ENCODE data around the gene NEURL1B.

NEURL1B gene

DNA sequence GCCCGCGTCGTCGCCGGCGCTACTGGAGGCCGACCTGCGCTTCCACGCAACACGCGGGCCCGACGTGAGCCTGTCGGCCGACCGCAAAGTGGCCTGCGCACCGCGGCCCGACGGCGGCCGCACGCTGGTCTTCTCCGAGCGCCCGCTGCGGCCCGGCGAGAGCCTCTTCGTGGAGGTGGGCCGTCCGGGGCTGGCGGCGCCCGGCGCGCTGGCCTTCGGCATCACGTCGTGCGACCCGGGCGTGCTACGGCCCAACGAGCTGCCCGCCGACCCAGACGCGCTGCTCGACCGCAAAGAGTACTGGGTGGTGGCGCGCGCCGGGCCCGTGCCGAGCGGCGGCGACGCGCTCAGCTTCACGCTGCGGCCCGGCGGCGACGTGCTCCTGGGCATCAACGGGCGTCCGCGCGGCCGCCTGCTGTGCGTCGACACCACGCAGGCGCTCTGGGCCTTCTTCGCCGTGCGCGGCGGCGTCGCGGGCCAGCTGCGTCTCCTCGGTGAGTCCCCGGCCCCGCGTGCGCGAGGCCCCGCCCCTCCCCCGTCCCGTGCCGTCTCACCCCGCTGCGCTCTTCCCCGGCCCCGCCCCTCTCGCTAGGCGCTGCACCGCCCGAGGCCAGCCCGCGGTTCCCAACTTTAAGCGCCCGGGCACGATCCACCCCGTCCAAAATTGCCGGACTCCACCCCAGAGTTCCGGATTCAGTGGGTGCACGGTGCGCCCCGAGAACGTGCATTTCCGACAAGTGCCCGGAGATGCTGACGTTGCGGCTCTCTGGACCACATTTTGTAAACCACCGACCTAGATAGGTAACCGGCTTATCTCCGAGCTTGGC, 42.8 kb downstream of the NEURL1B start:
- Histone ChIP-seq H3K9ac (ENCODE audit: low read length) (no peak overlapping the region), H3K9me3 (ENCODE audit: control insufficient read depth, low read length) (no peaks in the 10 kb centered on the region), H3K27me3 (replicated peaks; ENCODE audit: control insufficient read depth, insufficient read depth, low read length) (peaks cover 23% of the 10 kb centered on the region), H3K36me3 (ENCODE audit: control insufficient read depth, insufficient read depth, low read length, severe bottlenecking) (no peaks in the 10 kb centered on the region), H3K4me1 (ENCODE audit: control insufficient read depth, insufficient read depth, low read length) (no peaks in the 10 kb centered on the region), H3K4me3 (ENCODE audit: low read length) (no peak overlapping the region)
- no peak for DNase-seq (ENCODE audit: low read depth)

DNA sequence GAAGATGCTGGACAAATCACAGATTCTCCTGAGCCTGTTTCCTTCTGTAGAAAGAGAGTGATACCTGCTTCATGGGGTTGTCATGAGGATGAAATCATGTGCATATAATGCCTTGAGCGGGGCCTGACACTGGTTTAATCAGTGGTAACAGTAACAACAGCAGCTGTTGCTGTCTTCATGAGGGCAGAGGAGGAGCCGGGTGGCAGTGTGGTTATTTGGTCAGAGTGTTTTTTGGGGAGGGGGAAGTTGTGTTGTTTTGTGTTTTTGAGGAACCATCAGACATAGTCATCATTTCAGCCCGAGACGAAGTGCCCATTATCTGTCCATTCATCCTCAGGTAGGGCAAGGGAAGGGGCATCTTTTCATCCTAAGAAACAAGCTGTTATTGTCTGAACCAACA, 44.0 kb downstream of the NEURL1B start:
- Histone ChIP-seq H3K9me3 (ENCODE audit: control insufficient read depth, low read length) (no peaks in the 10 kb centered on the region), H3K9ac (ENCODE audit: low read length) (no peak overlapping the region), H3K4me1 (ENCODE audit: control insufficient read depth, insufficient read depth, low read length) (no peaks in the 10 kb centered on the region), H3K36me3 (ENCODE audit: control insufficient read depth, insufficient read depth, low read length, severe bottlenecking) (no peaks in the 10 kb centered on the region), H3K27me3 (replicated peaks; ENCODE audit: control insufficient read depth, insufficient read depth, low read length) (peaks cover 23% of the 10 kb centered on the region), H3K4me3 (ENCODE audit: low read length) (no peak overlapping the region)
- no peak for DNase-seq (ENCODE audit: low read depth)

DNA sequence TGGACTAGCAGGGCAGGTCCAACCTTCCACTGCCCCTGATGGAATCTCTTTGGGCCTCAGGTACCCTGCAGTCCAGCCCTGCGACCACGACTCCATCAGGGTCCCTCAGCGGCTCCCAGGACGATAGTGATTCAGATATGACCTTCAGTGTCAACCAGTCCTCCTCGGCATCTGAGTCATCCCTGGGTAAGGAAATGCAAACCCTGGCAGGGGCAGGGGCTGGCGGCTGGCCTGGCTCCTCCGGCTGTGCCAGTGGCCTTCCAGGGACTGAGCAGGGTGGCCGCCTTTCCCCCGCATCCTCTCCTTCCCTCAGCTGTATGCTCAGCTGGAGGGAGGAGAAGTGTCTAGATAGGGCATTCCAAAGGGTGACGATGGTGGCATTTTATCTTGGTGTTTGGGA, 45.0 kb downstream of the NEURL1B start:
- H3K4me3 ChIP-seq (ENCODE audit: low read length) = no peak overlapping the region

GRCh38 chr5:172686539-172687390, 45.7 kb downstream of the NEURL1B start:
- Histone ChIP-seq H3K4me1 (ENCODE audit: control insufficient read depth, insufficient read depth, low read length) (no peaks in the 10 kb centered on the region), H3K9ac (ENCODE audit: low read length) (no peak overlapping the region)

More for the DNA sequence above, 45.0 kb downstream of the NEURL1B start:
- Histone ChIP-seq H3K27me3 (replicated peaks; ENCODE audit: control insufficient read depth, insufficient read depth, low read length) (peaks cover 23% of the 10 kb centered on the region), H3K4me1 (ENCODE audit: control insufficient read depth, insufficient read depth, low read length) (no peaks in the 10 kb centered on the region), H3K36me3 (ENCODE audit: control insufficient read depth, insufficient read depth, low read length, severe bottlenecking) (no peaks in the 10 kb centered on the region), H3K9ac (ENCODE audit: low read length) (no peak overlapping the region), H3K9me3 (ENCODE audit: control insufficient read depth, low read length) (no peaks in the 10 kb centered on the region)
- DNase-seq (ENCODE audit: low read depth) = no peak

GRCh38 chr5:172687940-172688339, 46.9 kb downstream of the NEURL1B start:
- Histone ChIP-seq H3K4me1 (ENCODE audit: control insufficient read depth, insufficient read depth, low read length) (no peaks in the 10 kb centered on the region), H3K36me3 (ENCODE audit: control insufficient read depth, insufficient read depth, low read length, severe bottlenecking) (no peaks in the 10 kb centered on the region), H3K9me3 (ENCODE audit: control insufficient read depth, low read length) (no peaks in the 10 kb centered on the region), H3K9ac (ENCODE audit: low read length) (no peak overlapping the region), H3K27me3 (replicated peaks; ENCODE audit: control insufficient read depth, insufficient read depth, low read length) (peaks cover 16% of the 10 kb centered on the region), H3K4me3 (ENCODE audit: low read length) (no peak overlapping the region)
- no peak for DNase-seq (ENCODE audit: low read depth)

More at GRCh38 chr5:172686539-172687390, 45.7 kb downstream of the NEURL1B start:
- no peak for DNase-seq (ENCODE audit: low read depth)
- Histone ChIP-seq H3K27me3 (replicated peaks; ENCODE audit: control insufficient read depth, insufficient read depth, low read length) (peaks cover 22% of the 10 kb centered on the region), H3K36me3 (ENCODE audit: control insufficient read depth, insufficient read depth, low read length, severe bottlenecking) (no peaks in the 10 kb centered on the region), H3K4me3 (ENCODE audit: low read length) (no peak overlapping the region), H3K9me3 (ENCODE audit: control insufficient read depth, low read length) (no peaks in the 10 kb centered on the region)

DNA sequence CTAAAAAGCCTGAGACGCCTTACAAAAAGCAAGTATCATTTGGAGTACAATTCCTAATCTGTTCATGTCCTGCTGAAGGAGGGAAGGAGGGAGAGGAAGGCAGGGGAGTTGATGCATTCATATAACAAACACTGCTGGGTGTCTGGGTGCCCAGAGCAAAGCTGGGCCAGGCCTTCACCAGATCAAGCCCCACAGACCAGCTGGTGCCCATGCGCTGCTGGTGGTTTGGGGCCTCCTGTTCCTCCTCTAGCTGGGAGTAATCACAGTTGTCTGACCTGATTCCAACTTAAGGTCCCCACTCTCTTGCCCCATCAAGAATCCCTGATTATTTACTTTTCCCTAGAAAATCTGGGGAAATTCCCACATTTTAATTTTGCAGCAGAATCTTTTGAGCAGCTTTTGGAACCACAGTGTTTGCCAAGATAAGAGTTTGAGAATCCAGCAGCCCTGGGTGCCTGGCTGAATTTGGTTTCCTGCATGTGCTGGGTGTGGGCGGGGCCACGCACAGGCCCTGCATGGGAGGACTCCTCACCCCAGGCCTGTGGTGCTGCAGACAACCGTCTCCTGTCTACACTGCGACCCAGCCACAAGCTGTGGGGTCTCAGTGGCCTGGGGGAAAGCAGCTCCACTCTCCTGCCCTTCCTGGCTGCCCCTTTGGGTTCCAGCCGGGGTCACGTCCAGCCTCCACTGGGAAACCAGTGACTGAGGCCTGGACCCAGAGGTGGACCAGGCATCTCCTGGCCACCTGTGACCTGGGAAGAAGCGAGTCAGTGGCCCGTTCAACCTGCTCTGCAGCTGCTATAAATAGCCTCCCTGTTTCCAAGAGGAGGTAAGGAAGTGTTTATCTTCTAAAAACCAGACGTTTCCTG, 47.5 kb downstream of the NEURL1B start:
- H3K27me3 ChIP-seq (replicated peaks; ENCODE audit: control insufficient read depth, insufficient read depth, low read length) = peaks cover 14% of the 10 kb centered on the region
- H3K9me3 ChIP-seq (ENCODE audit: control insufficient read depth, low read length) = no peaks in the 10 kb centered on the region
- DNase-seq (ENCODE audit: low read depth) = no peak
- no peaks in the 10 kb centered on the region for H3K36me3 ChIP-seq (ENCODE audit: control insufficient read depth, insufficient read depth, low read length, severe bottlenecking)
- no peaks in the 10 kb centered on the region for H3K4me1 ChIP-seq (ENCODE audit: control insufficient read depth, insufficient read depth, low read length)
- H3K9ac ChIP-seq (ENCODE audit: low read length) = no peak overlapping the region
- H3K4me3 ChIP-seq (ENCODE audit: low read length) = no peak overlapping the region

- no peak for DNase-seq (ENCODE audit: low read depth)
- H3K4me1 ChIP-seq (ENCODE audit: control insufficient read depth, insufficient read depth, low read length) = no peaks in the 10 kb centered on the region
- no peak overlapping the region for H3K4me3 ChIP-seq (ENCODE audit: low read length)
- H3K27me3 ChIP-seq (replicated peaks; ENCODE audit: control insufficient read depth, insufficient read depth, low read length) = peaks cover 13% of the 10 kb centered on the region
- no peak overlapping the region for H3K9ac ChIP-seq (ENCODE audit: low read length)
- no peaks in the 10 kb centered on the region for H3K9me3 ChIP-seq (ENCODE audit: control insufficient read depth, low read length)
- H3K36me3 ChIP-seq (ENCODE audit: control insufficient read depth, insufficient read depth, low read length, severe bottlenecking) = no peaks in the 10 kb centered on the region
These were observed 48.1 kb downstream of the NEURL1B start for GRCh38 chr5:172689218-172689572.

DNA sequence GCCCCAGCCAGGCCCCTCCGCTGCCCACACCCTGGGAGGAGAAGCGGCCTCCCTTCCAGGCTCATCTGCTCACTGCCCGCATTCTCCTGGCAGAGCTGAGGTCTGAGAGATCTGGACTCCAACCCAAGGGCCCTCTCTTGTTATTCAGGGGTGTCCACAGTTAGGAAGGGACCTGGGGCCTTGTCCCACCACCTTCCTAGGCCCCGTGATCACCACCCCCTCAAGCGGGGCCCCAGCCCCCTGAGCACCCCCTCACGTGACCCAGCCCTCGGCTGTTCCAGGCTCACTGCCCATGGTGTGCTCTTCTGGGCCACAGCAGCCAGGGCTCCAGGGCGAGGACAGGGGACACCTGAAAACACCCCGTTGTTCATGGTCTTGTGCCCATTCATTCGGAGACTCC, 48.7 kb downstream of the NEURL1B start:
- no peak for DNase-seq (ENCODE audit: low read depth)
- H3K9me3 ChIP-seq (ENCODE audit: control insufficient read depth, low read length) = no peaks in the 10 kb centered on the region
- no peaks in the 10 kb centered on the region for H3K36me3 ChIP-seq (ENCODE audit: control insufficient read depth, insufficient read depth, low read length, severe bottlenecking)
- no peaks in the 10 kb centered on the region for H3K4me1 ChIP-seq (ENCODE audit: control insufficient read depth, insufficient read depth, low read length)
- peaks cover 7% of the 10 kb centered on the region for H3K27me3 ChIP-seq (replicated peaks; ENCODE audit: control insufficient read depth, insufficient read depth, low read length)
- H3K4me3 ChIP-seq (ENCODE audit: low read length) = no peak overlapping the region
- H3K9ac ChIP-seq (ENCODE audit: low read length) = no peak overlapping the region

DNA sequence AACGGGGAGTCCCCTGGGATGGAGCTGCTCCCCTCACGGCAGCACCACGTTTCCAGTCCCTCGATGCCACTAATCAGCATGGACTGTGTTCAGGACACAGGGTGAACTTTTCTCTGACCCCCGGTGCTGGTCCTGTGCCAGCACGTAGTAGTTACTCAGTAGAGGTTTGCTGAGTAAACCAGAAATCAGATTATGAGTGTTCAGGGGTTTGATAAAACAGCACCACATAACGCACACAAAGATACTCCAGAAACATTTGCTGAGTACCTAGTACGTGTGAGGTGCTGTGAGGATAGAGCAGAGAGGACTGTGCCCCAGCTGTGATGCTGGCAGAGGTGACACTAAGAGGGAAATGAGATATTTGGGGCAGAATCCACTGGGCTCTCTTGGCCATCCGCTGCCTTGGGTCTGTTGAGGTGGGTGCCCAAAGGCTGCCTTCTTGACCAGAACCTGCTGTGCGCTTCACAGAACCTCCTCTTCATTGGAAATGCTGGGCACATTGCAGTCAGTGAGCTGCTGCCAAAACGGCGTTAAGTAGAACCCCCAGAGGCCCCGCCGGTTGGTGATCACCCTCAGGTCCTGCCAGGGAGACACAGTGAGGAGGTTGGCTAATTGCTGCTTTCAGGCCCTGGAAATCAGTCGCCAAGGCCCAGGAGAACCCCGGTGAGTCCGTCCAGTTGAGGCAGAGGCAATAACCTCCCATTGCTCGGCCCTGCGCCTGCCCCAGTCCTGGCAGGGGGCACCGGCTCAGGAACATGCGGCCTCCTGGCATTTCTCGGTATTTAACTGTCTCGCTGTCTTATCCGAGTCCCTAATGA, 49.4 kb downstream of the NEURL1B start:
- Histone ChIP-seq H3K27me3 (replicated peaks; ENCODE audit: control insufficient read depth, insufficient read depth, low read length) (peaks cover 3% of the 10 kb centered on the region), H3K36me3 (ENCODE audit: control insufficient read depth, insufficient read depth, low read length, severe bottlenecking) (no peaks in the 10 kb centered on the region), H3K9me3 (ENCODE audit: control insufficient read depth, low read length) (no peaks in the 10 kb centered on the region), H3K4me3 (ENCODE audit: low read length) (no peak overlapping the region), H3K4me1 (ENCODE audit: control insufficient read depth, insufficient read depth, low read length) (no peaks in the 10 kb centered on the region), H3K9ac (ENCODE audit: low read length) (no peak overlapping the region)
- no peak for DNase-seq (ENCODE audit: low read depth)

GRCh38 chr5:172691886-172692285, 50.8 kb downstream of the NEURL1B start:
- Histone ChIP-seq H3K9me3 (ENCODE audit: control insufficient read depth, low read length) (no peaks in the 10 kb centered on the region), H3K4me1 (ENCODE audit: control insufficient read depth, insufficient read depth, low read length) (peaks cover 6% of the 10 kb centered on the region), H3K27me3 (replicated peaks; ENCODE audit: control insufficient read depth, insufficient read depth, low read length) (no peaks in the 10 kb centered on the region), H3K9ac (ENCODE audit: low read length) (no peak overlapping the region), H3K36me3 (ENCODE audit: control insufficient read depth, insufficient read depth, low read length, severe bottlenecking) (no peaks in the 10 kb centered on the region), H3K4me3 (ENCODE audit: low read length) (no peak overlapping the region)
- no peak for DNase-seq (ENCODE audit: low read depth)

Data from adipocyte (in vitro differentiated cells).